ENCODE results near the gene REV1. TPM values are rescaled to one million over a fixed set of nuclear protein-coding genes. Genes with fewer than 3 reads are reported as not detected.
"Not testable (repeated sequence)": the region's sequence is repeated elsewhere in the genome, so short reads cannot be mapped to it uniquely, and the experiment has no call there.

REV1 gene
- polyA plus RNA-seq, 3 donors = 6.5 to 39.9 (median 9.5) TPM

- Mint-ChIP-seq H3K36me3 (no peaks in the 10 kb centered on the region), H3K4me3 (no peak overlapping the region), H3K27ac (no peak overlapping the region), H3K4me1 (peaks cover 4% of the 10 kb centered on the region), H3K27me3 (ENCODE audit: low read depth in 3 of 3) (peaks cover 1 to 5% (median 4%) of the 10 kb centered on the region in 3 donors), H3K9me3 (peaks cover 0 to 3% (median 0%) of the 10 kb centered on the region in 7 donors)
- intact Hi-C loops (cut with micrococcal nuclease) = no loop called here
- Histone ChIP-seq H3K9me3 (replicated peaks in 1 of 2; ENCODE audit: control insufficient read depth in 1 of 2, insufficient read depth in 1 of 2, low read length in 2 of 2) (no peaks in the 10 kb centered on the region), H2AFZ (ENCODE audit: insufficient read depth, low read depth, low read length, poor library complexity, severe bottlenecking) (no peak overlapping the region), H3K79me2 (ENCODE audit: insufficient read depth, low read length) (no peaks in the 10 kb centered on the region), H3K36me3 (replicated peaks in 1 of 2; ENCODE audit: control insufficient read depth in 1 of 2, insufficient read depth in 2 of 2, low read length in 2 of 2) (no peaks in the 10 kb centered on the region), H3K4me3 (replicated peaks in 1 of 3; ENCODE audit: low read depth in 2 of 3, low read length in 3 of 3) (no peak overlapping the region), H3K4me1 (ENCODE audit: control insufficient read depth in 1 of 2, insufficient read depth in 2 of 2, low read length in 2 of 2) (no peaks in the 10 kb centered on the region), H3K27me3 (ENCODE audit: control insufficient read depth in 2 of 2, insufficient read depth in 2 of 2, low read length in 2 of 2) (no peaks in the 10 kb centered on the region), H3K9ac (ENCODE audit: insufficient read depth, low read length, poor library complexity, severe bottlenecking) (no peak overlapping the region), H3K27ac (ENCODE audit: low read depth in 1 of 2, low read length in 2 of 2) (no peak overlapping the region), H3K4me2 (replicated peaks; ENCODE audit: extremely low read depth, low read length, poor library complexity, severe bottlenecking) (no peak overlapping the region), H4K20me1 (ENCODE audit: insufficient read depth, low read length) (no peaks in the 10 kb centered on the region)
- WGBS (ENCODE audit: insufficient coverage) = no CpG with 5 or more reads among the region's 4 CpGs
- DNase-seq = no peak
- TF ChIP-seq CTCF (IDR thresholded peaks at IDR 0.05) = no peak
These were observed 15.2 kb upstream of the REV1 start for GRCh38 chr2:99504844-99505584.

DNA sequence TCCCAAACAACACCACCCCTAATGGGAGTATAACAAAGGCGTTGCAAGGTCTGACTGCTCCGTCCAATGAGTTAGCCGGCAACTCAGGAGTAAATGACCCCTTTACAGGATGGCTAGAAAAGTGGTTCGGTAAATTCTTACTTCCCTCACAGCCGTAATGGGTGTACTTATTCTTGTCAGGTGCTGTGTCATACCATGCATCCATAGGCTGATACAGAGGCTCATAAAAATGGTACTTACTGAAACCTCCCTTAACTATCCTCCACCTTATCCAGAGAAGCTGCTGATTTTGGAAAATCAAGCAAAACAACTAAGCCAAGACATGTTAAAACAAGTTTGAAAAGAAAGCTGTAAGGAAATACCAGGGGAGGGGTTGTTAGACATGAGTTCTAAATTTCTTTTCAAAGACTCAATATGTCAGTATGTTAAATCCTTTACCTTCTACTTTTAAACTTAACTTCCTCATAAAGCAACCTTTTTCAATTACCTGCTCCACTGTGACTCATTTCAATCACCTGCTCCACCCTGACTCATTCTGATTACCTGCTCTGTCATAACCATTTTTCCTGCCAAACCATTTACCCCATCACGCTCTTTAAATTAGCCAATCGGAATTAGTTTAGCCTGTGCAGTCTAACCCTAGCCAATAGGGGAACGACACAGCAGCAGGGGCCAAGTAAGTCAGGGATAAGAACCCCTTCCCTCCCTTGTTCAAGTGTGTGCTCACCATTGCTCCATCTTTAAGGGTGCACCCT is 14.0 kb upstream of the REV1 start:
- intact Hi-C loops (cut with micrococcal nuclease); H3K4me1 ChIP-seq (ENCODE audit: control insufficient read depth in 1 of 2, insufficient read depth in 2 of 2, low read length in 2 of 2); H3K4me3 Mint-ChIP-seq; H3K27me3 ChIP-seq (ENCODE audit: control insufficient read depth in 2 of 2, insufficient read depth in 2 of 2, low read length in 2 of 2); H3K4me3 ChIP-seq (replicated peaks in 1 of 3; ENCODE audit: low read depth in 2 of 3, low read length in 3 of 3); H4K20me1 ChIP-seq (ENCODE audit: insufficient read depth, low read length); H3K27ac Mint-ChIP-seq; H3K79me2 ChIP-seq (ENCODE audit: insufficient read depth, low read length); H3K9me3 ChIP-seq (replicated peaks in 1 of 2; ENCODE audit: control insufficient read depth in 1 of 2, insufficient read depth in 1 of 2, low read length in 2 of 2); DNase-seq; H3K9me3 Mint-ChIP-seq; H3K27me3 Mint-ChIP-seq (ENCODE audit: low read depth in 3 of 3); H3K36me3 ChIP-seq (replicated peaks in 1 of 2; ENCODE audit: control insufficient read depth in 1 of 2, insufficient read depth in 2 of 2, low read length in 2 of 2); H3K9ac ChIP-seq (ENCODE audit: insufficient read depth, low read length, poor library complexity, severe bottlenecking); H2AFZ ChIP-seq (ENCODE audit: insufficient read depth, low read depth, low read length, poor library complexity, severe bottlenecking); H3K4me2 ChIP-seq (replicated peaks; ENCODE audit: extremely low read depth, low read length, poor library complexity, severe bottlenecking); H3K4me1 Mint-ChIP-seq; H3K36me3 Mint-ChIP-seq; H3K27ac ChIP-seq (ENCODE audit: low read depth in 1 of 2, low read length in 2 of 2): not testable (repeated sequence)
- 100% methylated on average over 1 of the region's 8 CpGs for WGBS (ENCODE audit: insufficient coverage)
